ENCODE data around the gene RAPSN. TPM values are rescaled to one million over a fixed set of nuclear protein-coding genes. Genes with fewer than 3 reads are reported as not detected.

Gene RAPSN
- polyA plus RNA-seq, 1 donor from 2014 or later = not detected

- Histone ChIP-seq H4K20me1 (ENCODE audit: insufficient read depth) (no peaks in the 10 kb centered on the region), H3K4me2 (ENCODE audit: low read length) (no peak overlapping the region), H3F3A (ENCODE audit: insufficient read depth, low read length, poor library complexity, severe bottlenecking) (no peaks in the 10 kb centered on the region), H3K36me3 (ENCODE audit: insufficient read depth, low read length) (no peaks in the 10 kb centered on the region), H3K9ac (ENCODE audit: low read length) (no peak overlapping the region), H2AFZ (ENCODE audit: low read depth, low read length) (no peak overlapping the region), H3K9me2 (ENCODE audit: insufficient read depth, low read length) (no peaks in the 10 kb centered on the region), H3K4me3 (ENCODE audit: low read length) (no peak overlapping the region), H3K9me3 (ENCODE audit: low read length) (no peaks in the 10 kb centered on the region), H3K79me2 (replicated peaks; ENCODE audit: insufficient read depth, low read length) (no peaks in the 10 kb centered on the region), H3K27me3 (ENCODE audit: insufficient read depth, low read depth, low read length) (no peaks in the 10 kb centered on the region), H3K27ac (ENCODE audit: low read length) (no peak overlapping the region)
- TF ChIP-seq MXI1 (conservative IDR thresholded peaks at IDR 0.05; ENCODE audit: poor library complexity, severe bottlenecking) = no peak
- TF ChIP-seq EZH2 (IDR thresholded peaks at IDR 0.05; ENCODE audit: borderline replicate concordance, insufficient read depth, low read length, poor library complexity, severe bottlenecking) = no peak
- no peak for TF ChIP-seq RAD21 (conservative IDR thresholded peaks at IDR 0.05)
- no peak for TF ChIP-seq REST (IDR thresholded peaks at IDR 0.05; ENCODE audit: borderline replicate concordance)
These were observed 2.5 kb upstream of the RAPSN start for GRCh38 chr11:47451436-47451835.

DNA sequence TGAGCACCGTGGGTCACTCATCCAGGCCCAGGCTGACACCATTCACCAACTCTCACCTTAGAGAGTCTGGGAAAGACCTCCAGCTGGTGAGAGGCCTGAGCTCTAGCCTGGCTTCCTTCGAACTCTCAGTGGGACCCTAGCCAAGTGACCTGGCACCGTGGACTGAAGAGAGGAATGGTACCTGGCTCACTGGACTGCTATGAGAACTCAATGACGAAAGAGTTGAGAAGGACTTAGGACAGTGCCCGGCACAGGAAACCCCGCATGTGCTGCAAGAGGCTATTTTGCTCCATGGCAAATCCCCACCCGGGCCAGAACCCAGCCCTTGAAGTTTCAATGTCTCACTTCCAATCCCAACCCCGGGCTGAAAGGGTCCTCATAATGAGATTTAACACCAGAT, 605 bp upstream of the RAPSN start:
- no peak overlapping the region for H3K4me2 ChIP-seq (ENCODE audit: low read length)
- no peaks in the 10 kb centered on the region for H3K36me3 ChIP-seq (ENCODE audit: insufficient read depth, low read length)
- no peaks in the 10 kb centered on the region for H3K79me2 ChIP-seq (replicated peaks; ENCODE audit: insufficient read depth, low read length)
- H3K9me3 ChIP-seq (ENCODE audit: low read length) = no peaks in the 10 kb centered on the region
- no peaks in the 10 kb centered on the region for H3K27me3 ChIP-seq (ENCODE audit: insufficient read depth, low read depth, low read length)
- H3K27ac ChIP-seq (ENCODE audit: low read length) = no peak overlapping the region
- H2AFZ ChIP-seq (ENCODE audit: low read depth, low read length) = no peak overlapping the region
- H3K4me3 ChIP-seq (ENCODE audit: low read length) = no peak overlapping the region
- no peak overlapping the region for H3K9ac ChIP-seq (ENCODE audit: low read length)
- H4K20me1 ChIP-seq (ENCODE audit: insufficient read depth) = no peaks in the 10 kb centered on the region
- H3K9me2 ChIP-seq (ENCODE audit: insufficient read depth, low read length) = no peaks in the 10 kb centered on the region
- H3F3A ChIP-seq (ENCODE audit: insufficient read depth, low read length, poor library complexity, severe bottlenecking) = no peaks in the 10 kb centered on the region
- TF ChIP-seq REST (IDR thresholded peaks at IDR 0.05; ENCODE audit: borderline replicate concordance) (no peak), CTCF (IDR thresholded peaks at IDR 0.05; ENCODE audit: poor library complexity, severe bottlenecking) (no peak), TAF1 (IDR thresholded peaks at IDR 0.05; ENCODE audit: low read depth) (no peak), POLR2AphosphoS5 (IDR thresholded peaks at IDR 0.05) (no peak), SMC3 (conservative IDR thresholded peaks at IDR 0.05; ENCODE audit: poor library complexity) (no peak), RAD21 (conservative IDR thresholded peaks at IDR 0.05) (no peak), MXI1 (conservative IDR thresholded peaks at IDR 0.05; ENCODE audit: poor library complexity, severe bottlenecking) (no peak)

Measured in neural cell (in vitro differentiated cells).